Hair follicle dermal papilla cell (primary cell): ENCODE data around the gene LRRC38. TPM values are rescaled to one million over a fixed set of nuclear protein-coding genes. Genes with fewer than 3 reads are reported as not detected.

Source experiments
- total RNA-seq: library from RNA; depleted of rRNA; stranded (reverse); fragments of >200 nt; gene quantifications from 2 replicates; pipeline ENCODE4 v1.2.3, GENCODE V29; 2012

The LRRC38 gene
- under 0.01 TPM in 1 of 2 replicates, not detected in the other for total RNA-seq

DNA sequence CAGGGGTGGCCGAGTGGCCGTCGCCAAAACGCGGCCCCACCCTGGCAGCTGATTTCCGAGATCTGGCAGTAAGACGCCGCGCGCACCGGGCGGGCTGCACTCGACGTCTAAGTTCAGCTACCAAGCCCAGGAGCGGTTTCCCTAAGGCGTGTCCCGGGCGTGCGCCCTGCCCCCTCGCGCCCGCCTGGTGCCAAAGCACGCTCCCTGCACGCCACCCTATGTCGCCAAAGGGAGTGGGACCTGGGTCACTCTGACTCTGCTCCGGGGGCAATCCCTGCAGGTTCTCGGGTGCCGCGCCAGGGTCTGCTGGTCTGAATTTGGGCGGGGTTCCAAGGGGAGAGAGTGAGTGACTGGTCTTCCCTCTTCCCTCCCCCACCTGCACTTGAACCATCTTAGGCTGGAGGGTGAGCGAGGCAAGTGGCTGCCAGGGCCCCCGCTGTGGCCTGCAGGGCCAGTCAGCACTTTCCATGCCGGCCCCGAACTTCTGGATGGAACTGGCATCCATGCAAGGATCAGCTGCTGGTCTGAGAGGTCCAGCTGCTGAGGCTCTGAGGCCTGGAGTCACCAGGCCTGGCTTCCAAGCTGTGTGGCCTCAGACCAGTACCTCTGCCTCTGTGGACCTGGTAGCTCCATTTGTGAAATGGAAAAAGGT lies at the start of gene LRRC38:
TSS of gene LRRC38 (minus strand) at position 109 of the 652 bp plus-strand sequence. CDS start 410 bp downstream, outside the sequence.

Other genes starting within 250 kb of the LRRC38 start
- not detected in 2 replicates for gene PRAMEF8, start 228.9 kb downstream of the LRRC38 start, total RNA-seq
- not detected in 2 replicates for gene PRAMEF33, start 210.5 kb downstream of the LRRC38 start, total RNA-seq
- gene PRAMEF15, start 198.4 kb downstream of the LRRC38 start, total RNA-seq: not detected in 2 replicates
- gene PRAMEF14, start 166.9 kb downstream of the LRRC38 start, total RNA-seq: not detected in 2 replicates
- not detected in 2 replicates for gene PRAMEF19, start 142.1 kb downstream of the LRRC38 start, total RNA-seq
- not detected in 2 replicates for gene PRAMEF17, start 124.4 kb downstream of the LRRC38 start, total RNA-seq
- gene PRAMEF20, start 103.6 kb downstream of the LRRC38 start, total RNA-seq: not detected in 2 replicates
- 8.0 and 8.1 TPM in 2 replicates for gene PDPN, start 69.8 kb upstream of the LRRC38 start, total RNA-seq
- 33.5 and 40.4 TPM in 2 replicates for gene PRDM2, start 186.2 kb upstream of the LRRC38 start, total RNA-seq